Putamen (tissue), 1 donor: ENCODE measurements around the gene STK25.
A peak's percentile ranks its signal among the peaks of the same experiment; 100 is the strongest.

Experiments
- DNase-seq: peaks from one replicate; pipeline ENCODE4 v3.0.0-alpha.2; 2016; ENCODE audit warnings: low spot score

STK25 gene

DNA sequence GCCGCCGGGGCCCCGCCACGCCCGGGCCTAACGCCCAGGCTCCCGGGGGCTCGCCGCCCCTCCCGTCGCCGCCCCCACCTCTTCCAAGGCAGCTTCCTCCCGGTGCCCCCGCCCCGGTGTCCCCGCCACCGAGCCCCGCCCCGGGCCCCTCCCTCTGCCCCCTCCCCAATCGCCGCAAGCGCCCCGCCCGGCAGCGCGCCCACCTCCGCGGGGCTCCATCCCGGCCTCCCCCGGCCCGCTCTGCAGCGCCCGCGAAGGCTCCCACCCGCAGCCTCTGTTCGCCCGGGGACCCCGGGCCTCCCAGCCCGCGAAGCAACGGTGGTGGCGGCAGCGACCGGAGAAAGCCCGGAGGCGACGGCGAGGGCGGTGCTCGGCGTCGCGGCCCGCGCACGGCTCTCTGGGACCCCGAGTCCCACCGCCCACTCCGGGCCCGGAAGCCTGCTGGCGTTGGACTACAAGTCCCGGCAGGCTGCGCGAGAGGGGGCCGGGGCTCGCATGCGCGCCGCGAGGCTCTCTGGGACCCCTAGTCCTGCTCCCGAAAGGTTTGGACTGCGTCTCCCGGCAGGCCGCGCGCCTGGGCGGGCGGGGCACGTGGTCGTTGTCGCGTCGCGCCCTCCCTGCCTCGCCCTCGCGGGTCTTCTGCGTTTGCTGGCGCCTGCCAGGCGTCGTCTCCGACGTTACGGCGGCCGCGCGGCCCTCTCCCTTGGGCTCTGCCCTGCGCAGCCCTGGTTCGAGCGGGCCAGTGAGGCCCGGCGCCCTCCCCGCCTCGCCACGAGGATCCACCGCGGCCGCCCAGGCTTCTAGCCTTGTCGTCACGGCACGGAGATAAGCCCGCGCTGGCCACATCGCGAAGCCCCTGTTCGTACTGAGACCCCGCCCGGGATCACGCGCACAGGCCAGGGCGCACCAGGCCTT, at the start of gene STK25:
Gene STK25, minus strand, starts transcription at position 345 of the 915 bp plus-strand sequence. CDS start 549 bp downstream, outside the sequence.
- peak; percentile 97 for DNase-seq

GRCh38 chr2:241556746-241557145, 48.4 kb upstream of the STK25 start:
- no peak for DNase-seq

DNA sequence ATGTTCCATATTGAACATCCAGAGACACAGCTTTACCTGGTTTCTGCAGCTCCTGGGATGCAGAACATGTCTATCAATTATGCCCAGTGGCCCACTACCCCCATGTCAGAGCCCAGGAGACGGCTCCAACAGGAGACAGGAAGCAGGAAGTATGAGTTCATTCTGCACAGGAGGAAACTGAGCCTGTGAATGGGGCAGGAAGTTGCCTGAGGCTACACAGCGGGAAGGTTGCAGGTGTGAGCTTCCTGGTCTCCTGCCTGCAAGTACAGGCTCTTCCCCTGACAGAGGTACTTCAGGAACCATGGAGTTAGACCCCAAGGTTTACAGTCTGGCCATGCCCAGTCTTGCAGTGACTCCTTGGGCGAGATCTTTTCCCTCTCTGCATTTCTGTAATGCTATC, 47.3 kb upstream of the STK25 start:
- DNase-seq = no peak

DNA sequence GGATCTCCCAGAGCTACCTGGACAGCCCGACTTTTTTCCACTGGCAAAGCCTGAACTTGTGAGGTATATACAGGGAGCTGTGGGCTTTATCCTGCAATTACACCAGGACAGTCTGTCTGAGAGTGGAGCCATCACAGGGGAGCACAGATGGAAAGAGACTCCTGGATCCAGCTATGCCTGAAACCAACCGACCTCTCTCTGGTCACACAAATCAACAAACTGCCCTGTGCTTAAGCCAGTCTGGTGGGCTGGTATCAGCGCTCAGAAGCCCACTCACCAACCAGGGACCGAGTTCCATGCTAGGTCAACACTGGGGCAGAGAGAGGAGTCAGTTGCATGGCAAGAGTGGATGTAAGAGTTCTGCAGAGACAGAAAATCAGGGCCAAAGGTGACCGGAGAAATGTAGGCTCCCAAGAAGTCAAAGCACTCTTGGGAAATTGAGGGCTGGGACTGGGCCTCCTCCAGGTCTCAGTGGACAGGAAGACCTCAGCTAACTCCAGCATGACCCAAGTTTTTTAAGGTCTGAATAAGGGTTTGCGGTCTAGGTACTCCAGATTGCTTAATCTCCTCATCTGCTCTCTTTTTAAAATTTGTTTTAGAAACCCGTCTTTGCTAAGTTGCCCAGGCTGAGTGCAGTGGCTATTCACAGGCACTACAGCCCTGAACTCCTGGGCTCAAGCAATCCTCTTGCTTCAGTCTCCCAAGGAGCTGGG, 46.4 kb upstream of the STK25 start:
- no peak for DNase-seq

DNA sequence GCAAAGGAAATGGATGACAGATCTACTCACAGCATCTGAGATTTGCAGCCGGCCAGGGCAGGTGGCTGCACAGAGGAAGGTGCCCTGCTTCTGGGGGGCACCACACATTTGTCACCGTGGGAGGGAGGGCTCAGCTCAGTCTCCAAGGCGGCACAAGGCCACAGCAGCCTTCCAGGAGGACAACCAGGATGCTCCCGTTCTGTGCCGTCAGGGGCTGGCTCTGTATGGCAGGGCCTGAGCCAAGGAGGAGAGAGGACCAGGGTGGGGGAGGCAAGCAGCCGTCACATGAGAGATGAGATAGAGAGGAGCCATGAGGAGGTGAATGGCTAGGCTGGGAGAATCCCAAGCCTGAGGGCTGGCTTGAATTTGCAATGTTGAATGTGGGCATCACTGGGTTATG, 45.6 kb upstream of the STK25 start:
- DNase-seq = no peak

GRCh38 chr2:241553512-241553830, 45.1 kb upstream of the STK25 start:
- no peak for DNase-seq

DNA sequence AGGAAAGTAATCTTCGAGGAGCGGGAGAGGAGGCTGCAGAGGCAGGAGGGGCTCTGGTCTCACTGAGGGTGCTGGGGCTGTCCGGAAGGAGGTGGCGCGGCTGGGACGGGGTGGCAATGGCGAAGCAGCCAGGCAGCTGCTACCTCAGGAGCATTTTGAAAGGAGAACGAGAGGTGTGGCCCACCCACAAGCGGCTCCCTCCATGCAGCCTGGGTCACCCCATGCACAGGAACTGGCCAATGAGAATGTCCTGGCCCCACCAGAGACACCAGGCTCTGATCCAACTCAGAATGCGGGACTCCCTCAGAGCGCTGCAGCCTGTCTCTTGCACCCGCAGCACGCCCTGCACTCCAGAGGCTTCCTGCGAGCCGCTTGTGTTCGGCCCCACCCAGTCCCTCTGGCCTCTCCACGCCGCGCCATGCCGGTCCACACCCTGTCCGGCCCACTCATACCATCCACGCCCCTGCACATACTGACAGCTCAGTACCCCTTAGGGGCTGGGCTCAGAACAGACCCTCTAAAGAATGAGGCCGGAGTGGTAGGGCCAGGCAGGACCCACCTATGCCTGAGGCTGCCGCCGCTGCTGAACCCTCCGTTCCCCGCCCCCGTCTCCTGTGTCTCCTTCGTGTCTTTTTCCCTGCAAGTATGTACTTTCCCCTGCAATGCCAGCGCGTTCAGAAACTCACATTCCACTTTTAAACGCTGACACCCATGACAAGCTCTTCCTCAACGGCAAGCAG, 43.8 kb upstream of the STK25 start:
- no peak for DNase-seq

GRCh38 chr2:241551599-241551997, 43.2 kb upstream of the STK25 start:
- DNase-seq = no peak

- no peak for DNase-seq
Observed at GRCh38 chr2:241550616-241551580, 42.5 kb upstream of the STK25 start.

DNA sequence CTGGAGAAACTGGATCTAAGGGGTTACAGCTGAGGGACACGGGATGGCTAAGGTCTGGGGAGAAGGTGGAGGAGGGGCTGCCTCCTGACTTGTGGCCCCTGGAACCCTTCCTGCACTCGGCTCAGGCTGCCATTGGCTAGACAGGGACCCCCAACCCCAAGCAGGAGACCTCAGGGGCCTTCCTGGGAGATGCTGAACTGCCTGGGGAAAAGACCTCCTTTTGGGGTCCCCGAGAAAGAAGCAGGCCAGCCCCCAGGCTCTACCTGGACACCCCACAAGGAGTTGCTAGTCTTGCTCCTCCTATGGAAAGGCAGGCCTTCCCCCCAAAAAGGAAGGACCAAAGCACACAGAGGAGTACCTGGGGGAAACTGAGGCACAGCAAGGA, 40.1 kb upstream of the STK25 start:
- DNase-seq = no peak

GRCh38 chr2:241547781-241548450, 39.5 kb upstream of the STK25 start:
- DNase-seq = no peak

- DNase-seq = no peak
Observed at GRCh38 chr2:241546771-241547498, 38.6 kb upstream of the STK25 start.

- DNase-seq = no peak
Observed at GRCh38 chr2:241545523-241546473, 37.4 kb upstream of the STK25 start.

DNA sequence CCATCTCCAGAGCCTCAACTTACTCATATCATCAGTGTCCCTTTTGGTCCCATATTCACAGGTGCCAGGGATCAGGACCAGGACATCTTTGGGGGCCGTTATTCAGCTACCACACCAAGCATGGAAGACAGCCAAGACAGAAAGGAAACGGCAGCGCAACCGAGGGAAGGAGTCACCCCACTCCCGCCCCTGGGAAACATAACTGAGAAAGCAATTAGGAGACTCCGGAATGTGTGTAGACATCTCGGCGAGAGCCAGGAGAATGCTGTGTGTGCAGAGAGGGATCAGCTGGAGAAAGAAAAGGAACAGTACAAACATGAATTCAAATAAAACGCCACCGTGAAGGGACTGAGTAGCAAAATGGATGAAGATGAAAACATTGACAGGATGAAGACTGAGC, 36.7 kb upstream of the STK25 start:
- DNase-seq = no peak

- no peak for DNase-seq
Observed at GRCh38 chr2:241542278-241542605, 33.9 kb upstream of the STK25 start.

DNA sequence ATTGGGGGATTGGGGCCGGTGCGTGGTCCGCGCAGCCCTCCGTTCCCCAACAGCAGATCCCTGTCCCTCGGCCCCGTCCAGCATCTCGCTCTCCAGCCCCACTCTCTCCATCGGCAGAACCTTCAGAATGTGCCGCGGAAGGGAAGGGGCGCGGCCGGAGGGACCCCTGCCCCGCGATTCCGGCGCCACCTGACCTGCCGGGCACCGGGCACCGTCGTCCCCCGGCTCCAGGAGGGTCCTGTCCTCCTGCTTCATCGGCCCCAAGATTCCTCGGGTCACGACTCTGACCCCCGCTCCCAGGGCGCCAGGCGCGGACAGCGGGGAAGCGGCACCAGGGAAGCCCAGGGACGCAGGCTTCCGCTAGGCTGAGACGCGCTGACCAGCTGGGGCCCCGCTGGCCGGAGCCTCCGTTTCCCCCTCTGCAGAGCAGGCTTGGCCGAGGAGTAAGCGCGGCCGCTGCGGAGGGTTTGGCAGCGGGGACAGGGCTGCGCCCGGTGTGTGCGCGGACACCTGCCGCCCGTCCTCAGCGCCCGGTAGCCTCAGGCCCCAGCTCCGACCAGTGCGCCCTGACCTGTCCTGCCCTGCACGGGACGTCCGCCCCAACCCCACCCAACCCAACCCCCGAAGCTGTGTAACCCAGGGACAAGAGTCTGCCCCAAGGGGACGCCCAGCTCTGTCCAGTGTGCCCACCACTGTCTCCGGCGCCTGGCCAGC, 33.3 kb upstream of the STK25 start:
- DNase-seq = no peak

- DNase-seq = peak; percentile 48
Observed at GRCh38 chr2:241540771-241541561, 32.6 kb upstream of the STK25 start.

GRCh38 chr2:241540401-241540770, 32.0 kb upstream of the STK25 start:
- DNase-seq = no peak
